H9 (cell line): Measurements from ENCODE around the gene HEPHL1. TPM values are rescaled to one million over a fixed set of nuclear protein-coding genes. Genes with fewer than 3 reads are reported as not detected.

Experiments used
- DNase-seq: peaks from one replicate; pipeline ENCODE4 v3.0.0-alpha.2; 2017
- H2AFZ ChIP-seq: one replicate; pipeline ENCODE4 v1.6.1; 2013; ENCODE audit warnings: mild to moderate bottlenecking, low read length, control low read depth, moderate library complexity
- H2AK5ac ChIP-seq: 2 replicates; pipeline ENCODE4 v1.6.1; 2013; ENCODE audit warnings: low read length, control low read depth, mixed read lengths; ENCODE audit not compliant: insufficient read length
- H2BK120ac ChIP-seq: one replicate; pipeline ENCODE4 v1.6.1; 2013; ENCODE audit warnings: low read depth, mild to moderate bottlenecking, low read length, control low read depth, inconsistent platforms; ENCODE audit not compliant: poor library complexity, severe bottlenecking
- H2BK12ac ChIP-seq: 2 replicates; pipeline ENCODE4 v1.6.1; 2013; ENCODE audit warnings: low read length, control low read depth, mixed read lengths, low read depth; ENCODE audit not compliant: insufficient read length
- H2BK15ac ChIP-seq: 2 replicates; pipeline ENCODE4 v1.6.1; 2013; ENCODE audit warnings: low read depth, low read length, control low read depth
- H2BK20ac ChIP-seq: one replicate; pipeline ENCODE4 v1.6.1; 2013; ENCODE audit warnings: low read depth, mild to moderate bottlenecking, low read length, control low read depth, inconsistent platforms; ENCODE audit not compliant: poor library complexity, severe bottlenecking
- H2BK5ac ChIP-seq: 2 replicates; pipeline ENCODE4 v1.6.1; 2013; ENCODE audit warnings: low read length, control low read depth, mixed read lengths; ENCODE audit not compliant: insufficient read length
- H3K14ac ChIP-seq: 2 replicates; pipeline ENCODE4 v1.6.1; 2013; ENCODE audit warnings: low read length, control low read depth; ENCODE audit not compliant: insufficient read depth
- H3K18ac ChIP-seq: 2 replicates; pipeline ENCODE4 v1.6.1; 2013; ENCODE audit warnings: low read depth, mild to moderate bottlenecking, mixed read lengths, low read length, control low read depth; ENCODE audit not compliant: insufficient read length
- H3K23ac ChIP-seq: 2 replicates; pipeline ENCODE4 v1.6.1; 2013; ENCODE audit warnings: low read length, control low read depth, mixed read lengths, low read depth; ENCODE audit not compliant: insufficient read length
- H3K23me2 ChIP-seq: 2 replicates; pipeline ENCODE4 v1.6.1; 2013; ENCODE audit warnings: low read depth, mild to moderate bottlenecking, mixed read lengths, low read length, control low read depth; ENCODE audit not compliant: insufficient read length, poor library complexity, severe bottlenecking
- H3K27ac ChIP-seq: 2 replicates; pipeline ENCODE4 v1.5.1; 2013; ENCODE audit warnings: low read length, control low read depth, mixed read lengths, low read depth; ENCODE audit not compliant: insufficient read length
- H3K27me3 ChIP-seq: 2 replicates; pipeline ENCODE4 v1.6.1; 2013; ENCODE audit warnings: low read length, control low read depth, inconsistent platforms; ENCODE audit not compliant: insufficient read depth
- H3K4ac ChIP-seq: 2 replicates; pipeline ENCODE4 v1.6.1; 2013; ENCODE audit warnings: low read depth, mild to moderate bottlenecking, control low read depth, inconsistent platforms, low read length, moderate library complexity
- H3K4me1 ChIP-seq: 2 replicates; pipeline ENCODE4 v1.6.1; 2013; ENCODE audit warnings: low read length, control low read depth, inconsistent platforms; ENCODE audit not compliant: insufficient read depth
- H3K4me2 ChIP-seq: 2 replicates; pipeline ENCODE4 v1.6.1; 2013; ENCODE audit warnings: low read length, control low read depth, mixed read lengths; ENCODE audit not compliant: insufficient read length, insufficient read depth
- H3K56ac ChIP-seq: 2 replicates; pipeline ENCODE4 v1.6.1; 2013; ENCODE audit warnings: low read depth, mild to moderate bottlenecking, mixed read lengths, low read length, control low read depth; ENCODE audit not compliant: insufficient read length
- H3K79me1 ChIP-seq: 2 replicates; pipeline ENCODE4 v1.6.1; 2013; ENCODE audit warnings: low read depth, mild to moderate bottlenecking, moderate library complexity, low read length, control low read depth, inconsistent platforms; ENCODE audit not compliant: insufficient read depth, poor library complexity, severe bottlenecking
- H3K79me2 ChIP-seq: 2 replicates; pipeline ENCODE4 v1.6.1; 2013; ENCODE audit warnings: low read length, control low read depth, inconsistent platforms; ENCODE audit not compliant: insufficient read depth
- H3K9ac ChIP-seq: 2 replicates; pipeline ENCODE4 v1.6.1; 2013; ENCODE audit warnings: low read length, control low read depth, mixed read lengths; ENCODE audit not compliant: insufficient read length; ENCODE audit errors: extremely low read depth
- H3K9me3 ChIP-seq: one replicate; pipeline ENCODE4 v1.6.1; 2013; ENCODE audit warnings: low read depth, low read length, inconsistent platforms; ENCODE audit not compliant: control insufficient read depth
- H3T11ph ChIP-seq: one replicate; pipeline ENCODE4 v1.6.1; 2013; ENCODE audit warnings: mild to moderate bottlenecking, low read length, control low read depth, inconsistent platforms
- H4K20me1 ChIP-seq: one replicate; pipeline ENCODE4 v1.6.1; 2013; ENCODE audit not compliant: control insufficient read depth, insufficient read length, insufficient read depth
- H4K5ac ChIP-seq: 2 replicates; pipeline ENCODE4 v1.6.1; 2013; ENCODE audit warnings: low read depth, mild to moderate bottlenecking, mixed read lengths, low read length, control low read depth; ENCODE audit not compliant: insufficient read length
- H4K8ac ChIP-seq: replicated peaks from 2 replicates; pipeline ENCODE4 v1.6.1; 2013; ENCODE audit warnings: low read length, control low read depth, mixed read lengths, low read depth; ENCODE audit not compliant: insufficient read length
- H4K91ac ChIP-seq: 2 replicates; pipeline ENCODE4 v1.6.1; 2013; ENCODE audit warnings: low read depth, mild to moderate bottlenecking, moderate library complexity, mixed read lengths, low read length, control low read depth; ENCODE audit not compliant: insufficient read length
- H3K27ac Mint-ChIP-seq, 3 experiments: 2 replicates in 2 of 3; 3 replicates in 1 of 3; pipeline ENCODE4 v1.8.0; 2020 to 2021; ENCODE audit warnings: mixed read lengths in 3 of 3, mild to moderate bottlenecking in 1 of 3, moderate library complexity in 1 of 3
- H3K27me3 Mint-ChIP-seq: 2 replicates; pipeline ENCODE4 v1.8.0; 2021; ENCODE audit warnings: low read depth, mild to moderate bottlenecking, moderate library complexity, mixed read lengths
- H3K36me3 Mint-ChIP-seq, 3 experiments: 2 replicates in 2 of 3; 3 replicates in 1 of 3; pipeline ENCODE4 v1.8.0; 2020 to 2021; ENCODE audit warnings: low read depth in 3 of 3, mixed read lengths in 3 of 3; ENCODE audit not compliant: insufficient read depth in 1 of 3
- H3K4me1 Mint-ChIP-seq, 2 experiments: 2 replicates each; pipeline ENCODE4 v1.8.0; 2020; ENCODE audit warnings: mixed read lengths in 2 of 2
- H3K4me3 Mint-ChIP-seq, 2 experiments: 2 replicates in 1 of 2; 3 replicates in 1 of 2; pipeline ENCODE4 v1.8.0; 2020 to 2021; ENCODE audit warnings: mild to moderate bottlenecking in 2 of 2, mixed read lengths in 2 of 2, moderate library complexity in 1 of 2
- H3K9me3 Mint-ChIP-seq, 2 experiments: 2 replicates in 1 of 2; 3 replicates in 1 of 2; pipeline ENCODE4 v1.8.0; 2020; ENCODE audit warnings: mild to moderate bottlenecking in 2 of 2, mixed read lengths in 2 of 2, moderate library complexity in 1 of 2
- CTCF ChIP-seq: fragments of 200-600 bp; sonication (generic); conservative IDR thresholded peaks from 3 replicates; pipeline ENCODE4 v1.8.0; 2021; ENCODE audit warnings: antibody characterized with exemption, mild to moderate bottlenecking
- WGBS: extraction: QIAGEN DNeasy Blood & Tissue Kit; methylation state at CpG from one replicate; pipeline ENCODE4 v1.1.7; 2013; ENCODE audit warnings: missing lambda C conversion rate, low lambda C conversion rate, mixed read lengths; ENCODE audit not compliant: insufficient read length; ENCODE audit errors: extremely low coverage; 5-methylcytosine and 5-hydroxymethylcytosine counted together
- total RNA-seq: library from RNA; stranded (reverse); gene quantifications from 2 replicates; pipeline ENCODE4 v1.2.1, GENCODE V29; 2021

Gene HEPHL1
- total RNA-seq, 1 experiment from 2014 or later = not detected

- Histone ChIP-seq H3K56ac (no peak overlapping the region), H4K91ac (no peak overlapping the region), H4K8ac (no peak overlapping the region), H3K23me2 (no peaks in the 10 kb centered on the region), H3K27me3 (no peaks in the 10 kb centered on the region), H3K9me3 (no peaks in the 10 kb centered on the region), H3K79me1 (peaks cover 8% of the 10 kb centered on the region), H2BK12ac (no peak overlapping the region), H2BK120ac (no peak overlapping the region), H4K20me1 (no peaks in the 10 kb centered on the region), H3K14ac (no peak overlapping the region), H3K4ac (no peak overlapping the region), H2BK20ac (no peak overlapping the region), H2BK15ac (no peak overlapping the region), H3K27ac (no peak overlapping the region), H3K18ac (no peak overlapping the region), H3K4me2 (no peak overlapping the region), H3T11ph (no peak overlapping the region), H4K5ac (no peak overlapping the region), H3K9ac (no peak overlapping the region), H3K4me1 (peaks cover 12% of the 10 kb centered on the region; the same call in 1 of the 2 replicates), H2AK5ac (no peak overlapping the region), H2BK5ac (no peak overlapping the region), H3K23ac (no peak overlapping the region), H2AFZ (no peak overlapping the region), H3K79me2 (peaks cover 61% of the 10 kb centered on the region)
- Mint-ChIP-seq H3K4me1 (peaks cover 73 to 78% of the 10 kb centered on the region in 2 experiments), H3K9me3 (no peaks in the 10 kb centered on the region), H3K27me3 (no peaks in the 10 kb centered on the region), H3K36me3 (peaks cover 4 to 7% (median 4%) of the 10 kb centered on the region in 3 experiments; a peak in 5 of 7 replicates), H3K27ac (no peak overlapping the region), H3K4me3 (no peak overlapping the region)
- no peak for DNase-seq
- no peak for TF ChIP-seq CTCF
- WGBS = no CpG with 5 or more reads among the region's 4 CpGs
Measured at GRCh38 chr11:94145916-94146315, 124.8 kb downstream of the HEPHL1 start.
